DOHH2 (cell line): ENCODE data around the gene EFNA5.

Experiments
- EZH2phosphoT487 ChIP-seq: fragments of 200-600 bp; sonication (generic); IDR thresholded peaks from 2 replicates; pipeline ENCODE4 v1.6.1; 2017; ENCODE audit warnings: borderline replicate concordance, mild to moderate bottlenecking, antibody characterized with exemption, low read length, moderate library complexity, mixed read lengths
- TF ChIP-seq, protein P1 (sequence below): fragments of 200-600 bp; sonication (generic); IDR thresholded peaks from one replicate; pipeline ENCODE4 v1.5.1; 2014; ENCODE audit warnings: antibody characterized with exemption, mild to moderate bottlenecking, low read depth, low read length; ENCODE audit not compliant: poor library complexity, severe bottlenecking

DNA sequence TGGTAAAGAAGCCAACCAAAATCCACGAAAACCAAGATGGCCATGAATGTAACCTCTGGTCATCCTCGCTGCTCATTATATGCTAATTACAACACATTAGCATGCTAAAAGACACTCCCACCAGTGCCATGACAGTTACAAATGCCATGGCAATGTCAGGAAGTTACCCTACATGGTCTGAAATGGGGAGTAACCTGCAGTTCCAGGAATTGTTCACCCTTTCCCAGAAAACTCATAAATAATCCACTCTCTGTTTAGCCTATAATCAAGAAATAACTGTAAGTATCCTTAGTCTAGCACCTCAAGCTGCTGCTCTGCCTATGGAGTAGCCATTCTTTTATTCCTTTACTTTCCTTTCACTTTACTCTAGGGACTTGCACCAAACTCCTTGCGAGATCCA is 160.6 kb downstream of the EFNA5 start:
- TF ChIP-seq, protein P1, sequence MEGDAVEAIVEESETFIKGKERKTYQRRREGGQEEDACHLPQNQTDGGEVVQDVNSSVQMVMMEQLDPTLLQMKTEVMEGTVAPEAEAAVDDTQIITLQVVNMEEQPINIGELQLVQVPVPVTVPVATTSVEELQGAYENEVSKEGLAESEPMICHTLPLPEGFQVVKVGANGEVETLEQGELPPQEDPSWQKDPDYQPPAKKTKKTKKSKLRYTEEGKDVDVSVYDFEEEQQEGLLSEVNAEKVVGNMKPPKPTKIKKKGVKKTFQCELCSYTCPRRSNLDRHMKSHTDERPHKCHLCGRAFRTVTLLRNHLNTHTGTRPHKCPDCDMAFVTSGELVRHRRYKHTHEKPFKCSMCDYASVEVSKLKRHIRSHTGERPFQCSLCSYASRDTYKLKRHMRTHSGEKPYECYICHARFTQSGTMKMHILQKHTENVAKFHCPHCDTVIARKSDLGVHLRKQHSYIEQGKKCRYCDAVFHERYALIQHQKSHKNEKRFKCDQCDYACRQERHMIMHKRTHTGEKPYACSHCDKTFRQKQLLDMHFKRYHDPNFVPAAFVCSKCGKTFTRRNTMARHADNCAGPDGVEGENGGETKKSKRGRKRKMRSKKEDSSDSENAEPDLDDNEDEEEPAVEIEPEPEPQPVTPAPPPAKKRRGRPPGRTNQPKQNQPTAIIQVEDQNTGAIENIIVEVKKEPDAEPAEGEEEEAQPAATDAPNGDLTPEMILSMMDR, result no peak
- TF ChIP-seq EZH2phosphoT487, result no peak
